HCT116 (cell line): Measurements from ENCODE around the gene RFX1. TPM values are rescaled to one million over a fixed set of nuclear protein-coding genes. Genes with fewer than 3 reads are reported as not detected.

ENCODE experiments used
- ATAC-seq: fragments of 200-7000 bp; cut with Tn5 transposase; 2 replicates; pipeline ENCODE4 v1.9.1; 2020; ENCODE audit warnings: mild to moderate bottlenecking, moderate library complexity
- BruUV-seq: library from RNA; stranded (reverse); fragments of 400-500 nt; replicated peaks from 2 replicates; lab custom pipeline; 2021; lab: Mats Ljungman, UMichigan
- CTCF ChIA-PET: fragments of 300-600 bp; sonication (Branson Sonifier 250); formaldehyde crosslinking; loops from one replicate; lab custom pipeline; 2021; ENCODE audit warnings: antibody characterized with exemption; lab: Charles Lee
- POLR2A ChIA-PET: fragments of 300-600, 350-600 bp; sonication (Branson Sonifier 250); formaldehyde crosslinking; loops from one replicate; lab custom pipeline; 2021; ENCODE audit warnings: antibody characterized with exemption; lab: Charles Lee
- RAD21 ChIA-PET, 2 experiments: fragments of 300-600 bp; sonication (Branson Sonifier 250); formaldehyde crosslinking; loops; one replicate each; lab custom pipeline; 2023; ENCODE audit warnings: low total read pairs in 2 of 2; ENCODE audit not compliant: uncharacterized antibody in 2 of 2, unreplicated experiment in 2 of 2, low non-redundant PET in 1 of 2; lab: Charles Lee
- DNase-seq: peaks from one replicate; pipeline ENCODE4 v3.0.0-alpha.2; 2010; ENCODE audit warnings: low read depth, low spot score
- H2AFZ ChIP-seq: fragments of 200-600 bp; shearing (Covaris generic), sonication (generic); 2 replicates; pipeline ENCODE4 v1.6.1; 2017; ENCODE audit warnings: low read depth, mixed run types, mixed read lengths, antibody characterized with exemption, low read length; ENCODE audit not compliant: poor library complexity, severe bottlenecking
- H3K27ac ChIP-seq: 2 replicates; pipeline ENCODE4 v1.5.1; 2012; ENCODE audit warnings: low read depth, low read length
- H3K27me3 ChIP-seq: fragments of 200-600 bp; sonication (generic); 2 replicates; pipeline ENCODE4 v1.6.1; 2016; ENCODE audit warnings: mixed run types, low read length, mixed read lengths; ENCODE audit not compliant: insufficient read depth
- H3K36me3 ChIP-seq, 2 experiments: fragments of 200-500 bp in 1 of 2; fragments of 200-600 bp in 1 of 2; sonication (Bioruptor generic) in 1 of 2; sonication (generic) in 1 of 2; 2 replicates each; pipeline versions ENCODE4 v1.5.1 to v1.6.1; 2014 to 2016; ENCODE audit warnings: low read length in 2 of 2, inconsistent platforms in 1 of 2, mixed read lengths in 1 of 2, mixed run types in 1 of 2; ENCODE audit not compliant: insufficient read depth in 2 of 2, control insufficient read depth in 1 of 2
- H3K4me1 ChIP-seq, 2 experiments: fragments of 200-600 bp in 1 of 2; sonication (generic) in 1 of 2; 2 replicates each; pipeline versions ENCODE4 v1.5.1 to v1.6.1; 2012 to 2017; ENCODE audit warnings: low read length in 2 of 2, inconsistent platforms in 1 of 2, mild to moderate bottlenecking in 1 of 2, mixed read lengths in 1 of 2, mixed run types in 1 of 2, moderate library complexity in 1 of 2; ENCODE audit not compliant: insufficient read depth in 2 of 2, control insufficient read depth in 1 of 2
- H3K4me2 ChIP-seq: fragments of 200-600 bp; sonication (generic); 2 replicates; pipeline ENCODE4 v1.6.1; 2017; ENCODE audit warnings: mixed run types, low read length, mixed read lengths
- H3K4me3 ChIP-seq, 2 experiments: fragments of 200-600 bp in 1 of 2; sonication (generic) in 1 of 2; replicated peaks in 1 of 2; 2 replicates each; pipeline ENCODE4 v1.5.1; 2011 to 2016; ENCODE audit warnings: low read length in 2 of 2, control low read depth in 1 of 2, low read depth in 1 of 2, mild to moderate bottlenecking in 1 of 2, mixed read lengths in 1 of 2, mixed run types in 1 of 2
- H3K79me2 ChIP-seq: fragments of 200-600 bp; sonication (generic); 2 replicates; pipeline ENCODE4 v1.6.1; 2017; ENCODE audit warnings: mild to moderate bottlenecking, mixed run types, low read length, moderate library complexity, mixed read lengths; ENCODE audit not compliant: insufficient read depth
- H3K9ac ChIP-seq: fragments of 200-600 bp; sonication (generic); 2 replicates; pipeline ENCODE4 v1.6.1; 2016; ENCODE audit warnings: low read length, mixed read lengths
- H3K9me2 ChIP-seq: fragments of 200-600 bp; sonication (generic), shearing (Covaris generic); 2 replicates; pipeline ENCODE4 v1.6.1; 2017; ENCODE audit warnings: mixed run types, mild to moderate bottlenecking, moderate library complexity; ENCODE audit not compliant: insufficient read depth
- H3K9me3 ChIP-seq, 2 experiments: fragments of 200-500 bp in 1 of 2; fragments of 200-600 bp in 1 of 2; sonication (Bioruptor generic) in 1 of 2; sonication (generic) in 1 of 2; 2 replicates each; pipeline ENCODE4 v1.6.1; 2014 to 2017; ENCODE audit warnings: low read length in 2 of 2, mixed read lengths in 2 of 2, inconsistent platforms in 1 of 2, low read depth in 1 of 2, mild to moderate bottlenecking in 1 of 2, mixed run types in 1 of 2, moderate library complexity in 1 of 2; ENCODE audit not compliant: control insufficient read depth in 1 of 2, insufficient read depth in 1 of 2
- H4K20me1 ChIP-seq: fragments of 200-600 bp; sonication (generic), shearing (Covaris generic); 2 replicates; pipeline ENCODE4 v1.6.1; 2017; ENCODE audit warnings: mixed run types, mild to moderate bottlenecking, moderate library complexity; ENCODE audit not compliant: insufficient read depth
- ATF3 ChIP-seq: IDR thresholded peaks from 2 replicates; pipeline ENCODE4 v1.6.1; 2012
- CBX3 ChIP-seq: IDR thresholded peaks from 2 replicates; pipeline ENCODE4 v1.6.1; 2012; ENCODE audit warnings: low read depth
- CEBPB ChIP-seq: IDR thresholded peaks from 2 replicates; pipeline ENCODE4 v1.6.1; 2012; ENCODE audit warnings: low read depth
- CTCF ChIP-seq, 3 experiments: fragments of 200-600 bp in 1 of 3; sonication (generic) in 1 of 3; IDR thresholded peaks in 2 of 3; conservative IDR thresholded peaks in 1 of 3; 2 replicates each; pipeline ENCODE4 v1.5.1; 2012 to 2017; ENCODE audit warnings: low read depth in 2 of 3, low read length in 2 of 3, antibody characterized with exemption in 1 of 3, borderline replicate concordance in 1 of 3, control low read depth in 1 of 3, mild to moderate bottlenecking in 1 of 3, mixed read lengths in 1 of 3, mixed run types in 1 of 3, moderate library complexity in 1 of 3; ENCODE audit not compliant: insufficient read depth in 1 of 3
- EGR1 ChIP-seq: IDR thresholded peaks from 2 replicates; pipeline ENCODE4 v1.6.1; 2012; ENCODE audit warnings: low read depth
- ELF1 ChIP-seq: IDR thresholded peaks from 2 replicates; pipeline ENCODE4 v1.6.1; 2012; ENCODE audit warnings: low read depth, borderline replicate concordance
- EZH2 ChIP-seq: fragments of 200-600 bp; sonication (generic); IDR thresholded peaks from 2 replicates; pipeline ENCODE4 v1.6.1; 2017; ENCODE audit warnings: antibody characterized with exemption, mixed run types
- EZH2phosphoT487 ChIP-seq: fragments of 200-600 bp; IDR thresholded peaks from 2 replicates; pipeline ENCODE4 v1.6.1; 2018; ENCODE audit warnings: antibody characterized with exemption, borderline replicate concordance
- FOSL1 ChIP-seq: IDR thresholded peaks from 2 replicates; pipeline ENCODE4 v1.6.1; 2012; ENCODE audit warnings: low read depth
- JUND ChIP-seq: IDR thresholded peaks from 2 replicates; pipeline ENCODE4 v1.6.1; 2012
- POLR2AphosphoS5 ChIP-seq: IDR thresholded peaks from 2 replicates; pipeline ENCODE4 v1.6.1; 2011; ENCODE audit warnings: mild to moderate bottlenecking, low read depth, low read length, moderate library complexity
- RAD21 ChIP-seq: IDR thresholded peaks from 2 replicates; pipeline ENCODE4 v1.6.1; 2012; ENCODE audit warnings: low read depth, mild to moderate bottlenecking
- REST ChIP-seq: IDR thresholded peaks from 2 replicates; pipeline ENCODE4 v1.6.1; 2012; ENCODE audit warnings: low read depth
- SIN3A ChIP-seq: IDR thresholded peaks from 2 replicates; pipeline ENCODE4 v1.6.1; 2012; ENCODE audit warnings: low read depth
- SP1 ChIP-seq: IDR thresholded peaks from 2 replicates; pipeline ENCODE4 v1.6.1; 2012; ENCODE audit warnings: low read depth
- SRF ChIP-seq: IDR thresholded peaks from 2 replicates; pipeline ENCODE4 v1.6.1; 2012; ENCODE audit warnings: low read depth
- TCF7L2 ChIP-seq: IDR thresholded peaks from 2 replicates; pipeline ENCODE4 v1.7.0; 2011; ENCODE audit warnings: borderline replicate concordance, inconsistent platforms; ENCODE audit not compliant: insufficient read depth, insufficient read length; ENCODE audit errors: extremely low read depth
- ZBTB33 ChIP-seq: IDR thresholded peaks from 2 replicates; pipeline ENCODE4 v1.6.1; 2011; ENCODE audit warnings: mild to moderate bottlenecking, low read length, moderate library complexity; ENCODE audit not compliant: insufficient replicate concordance; ENCODE audit errors: extremely low read depth
- ZFX ChIP-seq: fragments of 450-650 bp; IDR thresholded peaks from 2 replicates; pipeline ENCODE4 v1.6.1; 2017
- ZNF274 ChIP-seq: fragments of 200-500 bp; sonication (Bioruptor generic); IDR thresholded peaks from 2 replicates; pipeline ENCODE4 v1.6.1; 2014; ENCODE audit warnings: mild to moderate bottlenecking, low read depth, low read length, inconsistent platforms
- intact Hi-C: fragments of 100-400 bp; cut with micrococcal nuclease; formaldehyde crosslinking; loops from 2 replicates; pipeline ENCODE4 v1.10.0; 2022
- total RNA-seq: library from RNA; stranded (reverse); gene quantifications from one replicate; pipeline ENCODE4 v1.2.1, GENCODE V29; 2021; ENCODE audit not compliant: unreplicated experiment

RFX1 gene
- total RNA-seq, 1 experiment from 2014 or later = 16.3 TPM

- DNase-seq = no peak
- H3K79me2 ChIP-seq = no peaks in the 10 kb centered on the region
- no peak overlapping the region for H3K4me2 ChIP-seq
- no TSS peak for BruUV-seq
- no peak for ATAC-seq
- H3K9me2 ChIP-seq = no peaks in the 10 kb centered on the region
- ChIA-PET CTCF (no interaction called here), RAD21 (no interaction called here)
- no peak overlapping the region for H3K27ac ChIP-seq
- intact Hi-C loops = no loop called here
- no peaks in the 10 kb centered on the region for H3K9me3 ChIP-seq
- peaks cover 8 to 12% of the 10 kb centered on the region in 2 experiments; a peak in 3 of 4 replicates for H3K4me1 ChIP-seq
- no peaks in the 10 kb centered on the region for H3K27me3 ChIP-seq
- no peak overlapping the region for H3K9ac ChIP-seq
- H2AFZ ChIP-seq = no peak overlapping the region
- no peak for TF ChIP-seq ZNF274
- no peak for TF ChIP-seq ELF1
- no peak for TF ChIP-seq EZH2phosphoT487
- no peak for TF ChIP-seq ZFX
- no peak for TF ChIP-seq FOSL1
- TF ChIP-seq RAD21 = no peak
- TF ChIP-seq ZBTB33 = no peak
- no peak for TF ChIP-seq POLR2AphosphoS5
- TF ChIP-seq CTCF (IDR thresholded peaks at IDR 0.05 in 2 of 3, conservative IDR thresholded peaks at IDR 0.05 in 1 of 3; ENCODE audit: borderline replicate concordance in 1 of 3, insufficient read depth in 1 of 3, low read depth in 2 of 3, low read length in 2 of 3) = no peak
- TF ChIP-seq SIN3A = no peak
- no peak for TF ChIP-seq ATF3
- TF ChIP-seq JUND = no peak
- TF ChIP-seq REST = no peak
- no peak for TF ChIP-seq TCF7L2
- no peak for TF ChIP-seq SP1
- no peak for TF ChIP-seq CEBPB
- TF ChIP-seq EGR1 = no peak
- no peak for TF ChIP-seq EZH2
- TF ChIP-seq SRF = no peak
- no peak for TF ChIP-seq CBX3
- TF ChIP-seq, all 23 proteins: peak for 0
- Histone ChIP-seq H3K4me3 (no peak overlapping the region), H3K36me3 (peaks cover 4 to 6% of the 10 kb centered on the region in 2 experiments; a peak in 1 of 4 replicates), H4K20me1 (no peaks in the 10 kb centered on the region)
- POLR2A ChIA-PET = interaction anchor here (0.9 kb wide), 1 partner anchor 16 kb away, joined by 3 read pairs; the partner anchor contains the start of gene RFX1
Observed at GRCh38 chr19:13990085-13990484, 16.0 kb downstream of the RFX1 start.
